Activated CD4-positive, alpha-beta T cell treated with anti-CD3 and anti-CD28 coated beads for 24 hours (primary cell): Measurements from ENCODE around the gene NXF2B.
"Not testable (repeated sequence)": the region's sequence is repeated elsewhere in the genome, so short reads cannot be mapped to it uniquely, and the experiment has no call there.

Experiments
- DNase-seq, 2 donors: peaks; one replicate each; pipeline ENCODE4 v3.0.0-alpha.2; 2020; ENCODE audit warnings: low read depth in 2 of 2

The NXF2B gene, protein sequence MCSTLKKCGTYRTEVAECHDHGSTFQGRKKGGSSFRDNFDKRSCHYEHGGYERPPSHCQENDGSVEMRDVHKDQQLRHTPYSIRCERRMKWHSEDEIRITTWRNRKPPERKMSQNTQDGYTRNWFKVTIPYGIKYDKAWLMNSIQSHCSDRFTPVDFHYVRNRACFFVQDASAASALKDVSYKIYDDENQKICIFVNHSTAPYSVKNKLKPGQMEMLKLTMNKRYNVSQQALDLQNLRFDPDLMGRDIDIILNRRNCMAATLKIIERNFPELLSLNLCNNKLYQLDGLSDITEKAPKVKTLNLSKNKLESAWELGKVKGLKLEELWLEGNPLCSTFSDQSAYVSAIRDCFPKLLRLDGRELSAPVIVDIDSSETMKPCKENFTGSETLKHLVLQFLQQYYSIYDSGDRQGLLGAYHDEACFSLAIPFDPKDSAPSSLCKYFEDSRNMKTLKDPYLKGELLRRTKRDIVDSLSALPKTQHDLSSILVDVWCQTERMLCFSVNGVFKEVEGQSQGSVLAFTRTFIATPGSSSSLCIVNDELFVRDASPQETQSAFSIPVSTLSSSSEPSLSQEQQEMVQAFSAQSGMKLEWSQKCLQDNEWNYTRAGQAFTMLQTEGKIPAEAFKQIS

DNA sequence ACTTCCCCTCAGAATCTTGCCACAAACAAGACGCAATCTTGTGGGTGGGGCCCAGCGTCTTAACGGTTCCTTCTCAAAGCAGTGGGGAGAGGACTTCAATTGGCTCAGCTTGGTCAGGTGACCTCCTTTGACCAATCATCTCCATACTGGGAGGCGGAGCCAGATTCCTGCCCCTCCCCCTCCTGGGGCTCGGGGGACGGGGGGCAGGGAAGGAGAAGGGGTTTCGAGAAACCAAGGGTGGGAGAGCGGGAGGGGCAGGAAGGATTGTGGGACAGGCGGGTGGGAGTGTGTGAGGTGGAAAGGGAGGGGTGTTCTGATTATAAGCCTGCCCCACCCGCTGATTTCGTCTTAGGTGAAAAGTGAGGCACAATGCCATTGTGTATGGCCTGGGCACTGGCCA, at the start of gene NXF2B:
Gene NXF2B (minus strand): TSS at position 101 of the 400 bp plus-strand sequence. CDS start 59,972 bp downstream, outside the sequence.
- not testable (repeated sequence) for DNase-seq

DNA sequence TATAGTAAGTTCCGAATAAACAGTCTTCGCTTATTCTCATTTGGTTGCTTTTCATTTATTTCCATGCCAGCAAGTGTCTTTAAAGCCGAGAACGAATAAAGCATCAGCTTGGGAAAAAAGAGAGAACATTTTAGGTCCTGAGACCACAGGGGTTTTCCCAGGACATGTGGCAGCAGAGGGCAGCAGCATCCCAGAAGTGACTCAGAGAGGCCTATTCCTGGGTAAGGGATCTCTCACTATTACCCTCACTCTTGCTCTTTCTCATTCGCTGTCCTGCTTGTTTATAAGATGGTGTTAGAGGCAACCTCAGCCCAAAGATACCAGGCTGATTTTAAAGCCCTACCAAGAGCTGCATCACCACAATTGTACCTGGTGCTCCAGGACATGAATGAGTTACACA, 39.0 kb upstream of the NXF2B start:
- DNase-seq: not testable (repeated sequence)

DNA sequence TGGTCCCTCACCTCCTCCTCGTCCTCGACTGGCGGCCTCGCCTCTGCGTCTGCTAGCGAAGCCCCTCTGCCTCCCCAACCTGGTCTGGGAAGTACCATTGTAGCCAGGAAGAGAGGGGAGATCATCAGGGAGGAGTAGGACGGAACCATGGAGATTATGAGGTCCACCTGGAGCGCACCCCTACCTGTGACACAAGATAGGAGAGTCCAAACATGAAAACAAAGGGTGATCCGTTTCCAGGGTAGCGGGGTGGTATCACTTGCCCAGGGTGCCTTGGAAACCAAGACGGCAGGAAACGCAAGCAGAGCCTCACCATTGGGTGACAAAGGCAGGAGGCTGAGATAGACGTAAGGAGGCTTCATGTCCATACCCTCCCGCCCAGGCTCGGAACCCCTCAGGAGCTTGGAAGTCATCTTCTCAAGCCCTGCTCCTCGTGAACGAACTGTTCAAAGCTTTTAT, 32.0 kb upstream of the NXF2B start, which contains the start of gene TCP11X2:
Gene TCP11X2 (minus strand): TSS at position 51 of the 459 bp plus-strand sequence.
- not testable (repeated sequence) for DNase-seq

DNA sequence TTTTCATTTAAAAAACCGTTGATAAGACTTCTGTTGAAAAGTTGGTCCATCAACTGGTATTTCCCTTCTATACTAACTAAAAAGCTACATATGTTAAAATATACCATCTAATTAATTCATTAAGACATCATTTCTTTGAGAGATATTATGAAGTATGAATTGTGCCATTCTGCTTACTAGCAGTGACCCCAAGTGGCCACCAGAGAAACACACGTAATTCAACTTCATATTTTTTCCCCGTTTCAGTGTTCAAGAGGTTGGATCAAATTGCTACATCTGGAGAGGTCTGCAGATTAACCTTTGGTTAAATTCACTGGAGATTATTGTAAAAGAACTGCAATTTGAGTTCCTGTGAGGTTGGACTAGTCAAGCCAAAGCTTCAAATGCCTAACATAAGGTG, 30.4 kb upstream of the NXF2B start:
- not testable (repeated sequence) for DNase-seq

DNA sequence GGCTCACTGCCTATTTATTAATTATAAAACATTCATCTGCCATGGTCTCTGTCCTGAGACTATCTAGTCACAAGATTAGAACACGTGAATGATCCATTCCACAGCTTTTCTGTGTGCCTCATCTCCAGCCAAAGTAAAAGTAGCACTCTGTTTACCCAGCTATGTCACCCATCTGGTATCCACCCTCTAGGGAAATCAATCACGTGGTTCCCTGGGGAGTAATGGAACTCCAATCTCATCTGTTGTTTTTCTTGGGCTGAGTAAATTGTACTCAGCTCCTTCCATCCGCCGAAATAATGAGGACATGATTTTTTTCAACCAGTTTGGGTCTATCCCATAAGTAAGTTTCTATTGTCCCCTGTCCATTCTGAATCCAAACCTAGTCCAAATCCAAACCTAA, 18.8 kb upstream of the NXF2B start:
- not testable (repeated sequence) for DNase-seq

DNA sequence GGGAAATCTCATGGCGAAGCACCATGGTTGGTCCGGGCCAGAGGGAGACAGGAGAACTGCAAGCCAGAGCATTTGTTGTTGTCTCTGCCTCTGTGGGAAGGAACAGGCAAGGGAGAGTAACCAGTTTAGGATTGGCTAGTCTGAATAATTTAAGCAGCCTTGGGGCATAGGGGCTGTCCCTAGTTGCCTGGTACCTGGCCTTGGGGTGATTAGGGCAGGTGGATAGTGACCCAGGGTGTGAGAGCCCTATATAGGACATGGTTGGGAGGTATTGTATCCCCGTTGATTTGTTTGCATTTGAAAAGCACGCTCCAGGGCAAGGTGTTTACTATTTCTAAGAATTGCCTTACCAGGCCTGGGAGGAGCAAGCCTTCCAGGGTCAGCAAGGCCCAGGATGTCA, 25.3 kb downstream of the NXF2B start:
- DNase-seq: not testable (repeated sequence)

DNA sequence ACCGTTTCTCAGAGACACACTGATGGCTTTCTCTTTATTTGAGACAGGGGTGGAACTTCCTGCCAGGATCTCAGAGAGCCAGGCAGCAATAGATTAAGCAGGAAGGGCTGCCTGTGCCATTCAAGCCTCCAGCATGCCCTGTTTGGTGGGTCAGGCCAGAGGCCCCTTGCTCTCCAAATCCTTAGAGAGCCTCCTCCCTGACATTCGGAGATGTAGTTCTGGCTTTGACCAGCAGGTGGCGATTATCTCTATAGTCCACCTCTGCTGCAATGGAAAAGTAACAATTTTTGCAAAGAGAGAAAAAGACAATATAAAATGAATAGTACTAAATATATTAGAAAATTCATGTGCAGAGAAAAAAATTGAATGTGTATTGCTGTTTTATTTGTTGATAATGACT, 93.9 kb downstream of the NXF2B start:
- DNase-seq: peak; percentile 50 to 65

DNA sequence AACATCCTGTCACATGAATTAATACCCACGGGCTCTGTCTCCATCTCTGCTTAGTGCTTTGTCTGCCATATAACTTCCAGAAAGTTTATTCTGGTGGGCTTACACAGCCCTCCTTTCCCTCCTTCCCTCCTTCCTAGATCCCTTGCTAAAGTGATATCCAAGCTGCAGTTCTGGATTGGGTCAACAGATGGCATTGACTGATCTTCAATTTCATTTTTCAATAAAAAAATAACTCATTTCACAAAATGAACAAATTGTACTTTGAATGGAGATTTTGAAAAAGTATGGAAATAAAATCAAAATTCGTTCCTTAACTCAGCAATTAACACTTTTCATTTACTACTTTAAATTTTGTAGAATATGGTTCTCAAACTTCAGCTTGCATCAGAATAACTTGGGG, 97.9 kb downstream of the NXF2B start:
- no peak for DNase-seq

DNA sequence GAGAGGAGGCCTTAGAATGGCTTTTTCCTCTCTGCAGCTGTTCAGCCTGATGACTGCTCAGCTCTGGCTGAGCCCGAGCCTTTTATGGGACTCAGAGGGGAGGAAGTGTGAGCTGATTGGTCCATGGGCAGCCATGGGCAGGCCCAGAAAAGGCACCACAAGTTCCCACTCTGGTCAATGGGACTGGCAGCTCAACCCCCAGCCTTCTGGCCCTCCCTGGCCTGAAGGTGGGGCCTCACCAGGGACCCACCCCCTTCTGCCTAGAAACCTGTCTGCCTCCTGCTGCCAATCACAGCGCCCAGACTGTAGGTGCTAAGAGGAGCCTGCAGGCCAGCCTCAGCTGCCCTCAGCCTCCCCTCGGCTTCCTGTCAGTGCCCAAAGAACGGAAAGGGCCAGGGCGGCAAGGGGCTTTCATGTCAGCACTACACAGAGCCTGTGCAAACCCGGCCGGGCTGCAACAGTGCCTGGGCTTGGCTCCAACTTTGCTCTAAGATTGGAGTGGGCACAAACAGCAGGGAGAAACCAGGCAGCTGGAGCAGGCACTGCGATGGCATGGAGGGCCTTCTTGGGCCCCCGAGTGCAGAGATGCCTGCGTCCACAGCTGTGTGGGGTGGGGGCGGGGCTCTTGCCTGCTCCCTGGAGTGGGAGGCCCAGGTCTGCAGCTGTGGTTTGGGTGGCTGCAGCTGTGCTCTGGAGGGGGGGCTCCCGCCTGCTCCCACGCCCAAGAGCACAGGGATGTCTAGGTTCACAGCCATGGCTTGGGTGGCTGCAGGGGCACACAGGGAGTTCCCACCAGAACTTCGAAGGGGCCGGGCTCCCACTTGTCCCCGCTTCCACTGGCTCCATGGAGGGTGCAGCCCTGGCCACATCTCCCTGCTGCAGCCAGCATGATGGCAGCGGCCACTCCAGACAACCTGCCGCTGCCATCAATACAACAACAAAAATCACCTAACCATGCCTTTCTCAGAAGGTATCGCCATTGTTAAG, 100.2 kb downstream of the NXF2B start:
- DNase-seq: no peak

DNA sequence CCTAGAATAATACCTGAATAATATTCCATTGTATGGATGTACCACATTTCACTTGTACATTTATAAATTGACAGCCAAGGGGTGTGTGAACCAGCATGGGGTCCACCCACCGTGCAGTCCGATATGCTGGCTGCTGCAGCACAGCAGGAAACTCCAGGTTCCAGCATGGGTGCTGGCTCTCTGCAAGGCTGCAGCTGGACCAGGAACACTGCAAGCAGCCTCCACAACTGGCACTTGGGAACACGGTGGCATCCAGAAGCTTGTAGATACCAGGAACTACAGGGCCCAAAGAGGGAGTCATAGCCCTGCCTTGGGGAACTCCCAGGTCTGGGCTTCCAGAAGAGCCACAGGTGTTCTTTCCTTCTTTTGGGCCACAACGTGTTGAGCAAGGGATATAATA, 101.6 kb downstream of the NXF2B start:
- DNase-seq: no peak
